ENCODE results near the gene STX19. TPM values are rescaled to one million over a fixed set of nuclear protein-coding genes. Genes with fewer than 3 reads are reported as not detected.

Gene STX19
- total and polyA plus RNA-seq, 2 of the 13 experiments (the other 11 are each of a cell fraction or from before 2014, with no cell fraction given): not detected

DNA sequence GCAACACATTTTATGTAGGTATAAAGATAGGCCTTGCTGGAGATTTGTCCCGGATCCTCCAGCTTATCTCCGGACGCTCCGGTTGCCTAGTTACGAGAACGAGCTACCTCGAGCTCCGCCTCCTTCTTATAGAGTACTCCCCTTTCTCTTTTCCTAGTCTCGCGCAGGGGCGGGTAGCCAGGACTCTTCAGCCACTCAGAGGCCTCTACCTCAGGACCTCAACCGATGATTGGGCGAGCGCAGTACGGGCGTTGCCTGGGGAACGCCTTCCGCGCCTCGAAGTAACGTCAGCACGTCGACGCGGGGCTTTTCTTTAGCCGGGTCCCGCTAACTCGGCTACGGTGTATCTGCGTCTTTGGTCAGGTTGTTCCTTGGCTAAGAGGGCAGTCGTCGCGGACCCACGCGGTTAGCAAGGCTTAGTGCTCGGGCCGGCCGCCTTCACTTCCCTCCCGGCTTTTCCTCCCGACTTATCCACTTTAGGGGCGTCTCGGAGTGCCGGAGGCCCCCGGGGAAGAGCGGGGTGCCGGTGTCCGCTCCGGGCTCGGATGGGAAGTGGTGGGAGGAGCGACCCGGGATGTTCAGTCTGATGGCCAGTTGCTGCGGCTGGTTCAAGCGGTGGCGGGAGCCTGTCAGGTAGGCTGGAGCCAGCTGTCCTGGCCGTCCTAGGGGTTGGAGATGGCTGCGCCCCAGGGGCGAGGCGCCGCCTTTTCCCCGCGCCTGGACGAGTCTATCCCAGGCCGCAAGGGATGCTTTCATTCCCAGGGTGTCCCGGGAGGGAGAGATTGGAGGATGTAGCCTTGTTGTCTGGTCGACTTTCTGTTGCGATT, 48.3 kb downstream of the STX19 start, which contains the start of gene ARL13B (continued):
- TF ChIP-seq, protein P1, sequence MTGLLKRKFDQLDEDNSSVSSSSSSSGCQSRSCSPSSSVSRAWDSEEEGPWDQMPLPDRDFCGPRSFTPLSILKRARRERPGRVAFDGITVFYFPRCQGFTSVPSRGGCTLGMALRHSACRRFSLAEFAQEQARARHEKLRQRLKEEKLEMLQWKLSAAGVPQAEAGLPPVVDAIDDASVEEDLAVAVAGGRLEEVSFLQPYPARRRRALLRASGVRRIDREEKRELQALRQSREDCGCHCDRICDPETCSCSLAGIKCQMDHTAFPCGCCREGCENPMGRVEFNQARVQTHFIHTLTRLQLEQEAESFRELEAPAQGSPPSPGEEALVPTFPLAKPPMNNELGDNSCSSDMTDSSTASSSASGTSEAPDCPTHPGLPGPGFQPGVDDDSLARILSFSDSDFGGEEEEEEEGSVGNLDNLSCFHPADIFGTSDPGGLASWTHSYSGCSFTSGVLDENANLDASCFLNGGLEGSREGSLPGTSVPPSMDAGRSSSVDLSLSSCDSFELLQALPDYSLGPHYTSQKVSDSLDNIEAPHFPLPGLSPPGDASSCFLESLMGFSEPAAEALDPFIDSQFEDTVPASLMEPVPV (CRISPR knock-in tag; IDR thresholded peaks at IDR 0.05): no peak
- peak; percentile 58 for TF ChIP-seq RFX5 (IDR thresholded peaks at IDR 0.05; ENCODE audit: low read depth, low read length)
- no peak for TF ChIP-seq HNRNPH1 (optimal IDR thresholded peaks at IDR 0.05; ENCODE audit: low read depth, low read length)
- no peak for TF ChIP-seq ZNF816 (CRISPR knock-in tag; IDR thresholded peaks at IDR 0.05; ENCODE audit: borderline replicate concordance)
- TF ChIP-seq GTF3A (CRISPR knock-in tag; conservative IDR thresholded peaks at IDR 0.05): no peak
- no peak for TF ChIP-seq ZNF496 (CRISPR knock-in tag; IDR thresholded peaks at IDR 0.05; ENCODE audit: insufficient replicate concordance)
- TF ChIP-seq, protein P2, sequence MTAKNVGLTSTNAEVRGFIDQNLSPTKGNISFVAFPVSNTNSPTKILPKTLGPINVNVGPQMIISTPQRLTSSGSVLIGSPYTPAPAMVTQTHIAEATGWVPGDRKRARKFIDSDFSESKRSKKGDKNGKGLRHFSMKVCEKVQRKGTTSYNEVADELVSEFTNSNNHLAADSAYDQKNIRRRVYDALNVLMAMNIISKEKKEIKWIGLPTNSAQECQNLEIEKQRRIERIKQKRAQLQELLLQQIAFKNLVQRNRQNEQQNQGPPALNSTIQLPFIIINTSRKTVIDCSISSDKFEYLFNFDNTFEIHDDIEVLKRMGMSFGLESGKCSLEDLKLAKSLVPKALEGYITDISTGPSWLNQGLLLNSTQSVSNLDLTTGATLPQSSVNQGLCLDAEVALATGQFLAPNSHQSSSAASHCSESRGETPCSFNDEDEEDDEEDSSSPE (CRISPR knock-in tag; IDR thresholded peaks at IDR 0.05): peak; percentile 82
- no peak for TF ChIP-seq ZNF549 (CRISPR knock-in tag; IDR thresholded peaks at IDR 0.05)
- no peak for TF ChIP-seq JUNB (CRISPR knock-in tag; IDR thresholded peaks at IDR 0.05; ENCODE audit: borderline replicate concordance)
- no peak for TF ChIP-seq SRF (IDR thresholded peaks at IDR 0.05; ENCODE audit: low read depth, low read length)
- no peak for TF ChIP-seq ZFYVE20 (CRISPR knock-in tag; IDR thresholded peaks at IDR 0.05; ENCODE audit: borderline replicate concordance, low read depth)
- TF ChIP-seq, protein P3, sequence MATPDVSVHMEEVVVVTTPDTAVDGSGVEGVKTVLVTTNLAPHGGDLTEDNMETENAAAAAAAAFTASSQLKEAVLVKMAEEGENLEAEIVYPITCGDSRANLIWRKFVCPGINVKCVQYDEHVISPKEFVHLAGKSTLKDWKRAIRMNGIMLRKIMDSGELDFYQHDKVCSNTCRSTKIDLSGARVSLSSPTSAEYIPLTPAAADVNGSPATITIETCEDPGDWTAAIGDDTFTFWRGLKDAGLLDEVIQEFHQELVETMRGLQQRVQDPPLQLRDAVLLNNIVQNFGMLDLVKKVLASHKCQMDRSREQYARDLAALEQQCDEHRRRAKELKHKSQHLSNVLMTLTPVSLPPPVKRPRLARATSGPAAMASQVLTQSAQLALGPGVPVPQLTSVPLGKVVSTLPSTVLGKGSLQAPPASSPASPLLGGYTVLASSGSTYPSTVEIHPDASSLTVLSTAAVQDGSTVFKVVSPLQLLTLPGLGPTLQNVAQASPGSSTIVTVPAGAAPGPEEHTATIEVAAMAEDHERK (CRISPR knock-in tag; IDR thresholded peaks at IDR 0.05; ENCODE audit: low read depth): peak; percentile 89
- TF ChIP-seq, protein P4, sequence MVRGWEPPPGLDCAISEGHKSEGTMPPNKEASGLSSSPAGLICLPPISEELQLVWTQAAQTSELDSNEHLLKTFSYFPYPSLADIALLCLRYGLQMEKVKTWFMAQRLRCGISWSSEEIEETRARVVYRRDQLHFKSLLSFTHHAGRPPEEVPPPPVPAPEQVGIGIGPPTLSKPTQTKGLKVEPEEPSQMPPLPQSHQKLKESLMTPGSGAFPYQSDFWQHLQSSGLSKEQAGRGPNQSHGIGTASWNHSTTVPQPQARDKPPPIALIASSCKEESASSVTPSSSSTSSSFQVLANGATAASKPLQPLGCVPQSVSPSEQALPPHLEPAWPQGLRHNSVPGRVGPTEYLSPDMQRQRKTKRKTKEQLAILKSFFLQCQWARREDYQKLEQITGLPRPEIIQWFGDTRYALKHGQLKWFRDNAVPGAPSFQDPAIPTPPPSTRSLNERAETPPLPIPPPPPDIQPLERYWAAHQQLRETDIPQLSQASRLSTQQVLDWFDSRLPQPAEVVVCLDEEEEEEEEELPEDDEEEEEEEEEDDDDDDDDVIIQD (CRISPR knock-in tag; IDR thresholded peaks at IDR 0.05; ENCODE audit: low read depth): peak; percentile 74; the same call in 1 of the 2 replicates
- peak; percentile 90 for TF ChIP-seq NFYB (CRISPR knock-in tag; IDR thresholded peaks at IDR 0.05)
- TF ChIP-seq FOXK1 (CRISPR knock-in tag; IDR thresholded peaks at IDR 0.05; ENCODE audit: borderline replicate concordance, low read depth): 0 out of 2 replicates have a peak, but pooled peaks have one; percentile 31
- no peak for TF ChIP-seq ZNF207 (IDR thresholded peaks at IDR 0.05; ENCODE audit: borderline replicate concordance)
- TF ChIP-seq STAG1 (CRISPR knock-in tag; IDR thresholded peaks at IDR 0.05): no peak
- no peak for TF ChIP-seq MZF1 (CRISPR knock-in tag; IDR thresholded peaks at IDR 0.05; ENCODE audit: borderline replicate concordance)
- no peak for TF ChIP-seq CCAR2 (optimal IDR thresholded peaks at IDR 0.05; ENCODE audit: low read depth, low read length)
- TF ChIP-seq THAP11 (CRISPR knock-in tag; IDR thresholded peaks at IDR 0.05): peak; percentile 78
- TF ChIP-seq CHCHD3 (CRISPR knock-in tag; IDR thresholded peaks at IDR 0.05): no peak
- TF ChIP-seq, protein P5, sequence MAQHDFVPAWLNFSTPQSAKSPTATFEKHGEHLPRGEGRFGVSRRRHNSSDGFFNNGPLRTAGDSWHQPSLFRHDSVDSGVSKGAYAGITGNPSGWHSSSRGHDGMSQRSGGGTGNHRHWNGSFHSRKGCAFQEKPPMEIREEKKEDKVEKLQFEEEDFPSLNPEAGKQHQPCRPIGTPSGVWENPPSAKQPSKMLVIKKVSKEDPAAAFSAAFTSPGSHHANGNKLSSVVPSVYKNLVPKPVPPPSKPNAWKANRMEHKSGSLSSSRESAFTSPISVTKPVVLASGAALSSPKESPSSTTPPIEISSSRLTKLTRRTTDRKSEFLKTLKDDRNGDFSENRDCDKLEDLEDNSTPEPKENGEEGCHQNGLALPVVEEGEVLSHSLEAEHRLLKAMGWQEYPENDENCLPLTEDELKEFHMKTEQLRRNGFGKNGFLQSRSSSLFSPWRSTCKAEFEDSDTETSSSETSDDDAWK (CRISPR knock-in tag; IDR thresholded peaks at IDR 0.05): no peak
- no peak for TF ChIP-seq PLRG1 (conservative IDR thresholded peaks at IDR 0.05)
